OCI-LY1 (cell line): ENCODE measurements around the gene VSIG8.

Experiments used
- H2AFZ ChIP-seq: fragments of 200-600 bp; sonication (generic), shearing (Covaris generic); 2 replicates; pipeline ENCODE4 v1.6.0; 2014; ENCODE audit warnings: antibody characterized with exemption, mild to moderate bottlenecking, low read length
- H3F3A ChIP-seq: fragments of 200-600 bp; sonication (generic), shearing (Covaris generic); 2 replicates; pipeline ENCODE4 v1.6.0; 2014; ENCODE audit warnings: mild to moderate bottlenecking, antibody characterized with exemption, low read length, moderate library complexity; ENCODE audit not compliant: insufficient read depth
- H3K27ac ChIP-seq: fragments of 200-600 bp; sonication (generic); 2 replicates; pipeline ENCODE4 v1.5.1; 2014; ENCODE audit warnings: low read length, mixed run types, mild to moderate bottlenecking, low read depth; ENCODE audit not compliant: poor library complexity, severe bottlenecking
- H3K27me3 ChIP-seq: fragments of 200-600 bp; sonication (generic); 2 replicates; pipeline ENCODE4 v1.6.0; 2014; ENCODE audit warnings: antibody characterized with exemption, mild to moderate bottlenecking, low read length, moderate library complexity; ENCODE audit not compliant: insufficient read depth
- H3K36me3 ChIP-seq: fragments of 200-600 bp; sonication (generic); 2 replicates; pipeline ENCODE4 v1.6.1; 2014; ENCODE audit warnings: mild to moderate bottlenecking, antibody characterized with exemption, low read length, moderate library complexity, mixed read lengths; ENCODE audit not compliant: insufficient read depth
- H3K4me1 ChIP-seq: fragments of 200-600 bp; sonication (generic); 2 replicates; pipeline ENCODE4 v1.5.1; 2014; ENCODE audit warnings: mild to moderate bottlenecking, low read length, moderate library complexity; ENCODE audit not compliant: insufficient read depth, severe bottlenecking
- H3K4me2 ChIP-seq: fragments of 200-600 bp; sonication (generic), shearing (Covaris generic); 2 replicates; pipeline ENCODE4 v1.6.1; 2014; ENCODE audit warnings: low read length
- H3K4me3 ChIP-seq: fragments of 200-600 bp; sonication (generic); 2 replicates; pipeline ENCODE4 v1.5.1; 2014; ENCODE audit warnings: low read length, low read depth, mild to moderate bottlenecking, mixed read lengths; ENCODE audit not compliant: poor library complexity, severe bottlenecking
- H3K79me2 ChIP-seq: fragments of 200-600 bp; shearing (Covaris generic); 2 replicates; pipeline ENCODE4 v1.6.1; 2016; ENCODE audit warnings: mixed run types, low read length, mixed read lengths; ENCODE audit not compliant: insufficient read depth
- H3K9ac ChIP-seq: fragments of 200-600 bp; sonication (generic), shearing (Covaris generic); 2 replicates; pipeline ENCODE4 v1.6.1; 2014; ENCODE audit warnings: mild to moderate bottlenecking, low read length, mixed read lengths
- H3K9me2 ChIP-seq: fragments of 200-600 bp; sonication (generic), shearing (Covaris generic); 2 replicates; pipeline ENCODE4 v1.6.1; 2014; ENCODE audit warnings: low read depth, mild to moderate bottlenecking, low read length, mixed read lengths
- H3K9me3 ChIP-seq: fragments of 200-600 bp; shearing (Covaris generic); 2 replicates; pipeline ENCODE4 v1.6.1; 2014; ENCODE audit warnings: low read length, mixed read lengths
- H4K20me1 ChIP-seq: fragments of 200-600 bp; sonication (generic), shearing (Covaris generic); 2 replicates; pipeline ENCODE4 v1.6.0; 2016; ENCODE audit warnings: mild to moderate bottlenecking, low read length; ENCODE audit not compliant: insufficient read depth
- CTCF ChIP-seq: fragments of 200-600 bp; sonication (generic), shearing (Covaris generic); IDR thresholded peaks from 2 replicates; pipeline ENCODE4 v1.5.1; 2017; ENCODE audit warnings: mild to moderate bottlenecking, antibody characterized with exemption, low read length, moderate library complexity, mixed read lengths
- EZH2 ChIP-seq: fragments of 200-600 bp; sonication (generic), shearing (Covaris generic); IDR thresholded peaks from 2 replicates; pipeline ENCODE4 v1.8.0; 2017; ENCODE audit warnings: borderline replicate concordance, mixed run types, mild to moderate bottlenecking, antibody characterized with exemption, low read length, moderate library complexity, mixed read lengths

Gene VSIG8

GRCh38 chr1:159851407-159851806 lies 11.1 kb downstream of the VSIG8 start:
- H3K79me2 ChIP-seq = no peaks in the 10 kb centered on the region
- H3K9ac ChIP-seq = no peak overlapping the region
- no peaks in the 10 kb centered on the region for H4K20me1 ChIP-seq
- H3K9me2 ChIP-seq = no peaks in the 10 kb centered on the region
- H3K27ac ChIP-seq = no peak overlapping the region
- no peaks in the 10 kb centered on the region for H3F3A ChIP-seq
- no peak overlapping the region for H3K4me3 ChIP-seq
- no peaks in the 10 kb centered on the region for H3K9me3 ChIP-seq
- H3K4me2 ChIP-seq = no peak overlapping the region
- no peaks in the 10 kb centered on the region for H3K36me3 ChIP-seq
- no peak overlapping the region for H2AFZ ChIP-seq
- H3K4me1 ChIP-seq = no peaks in the 10 kb centered on the region
- 0 out of 2 replicates have a peak, but pooled peaks cover 5% of the 10 kb centered on the region for H3K27me3 ChIP-seq
- TF ChIP-seq CTCF (peak; percentile 12; the same call in 1 of the 2 replicates), EZH2 (no peak)

- no peaks in the 10 kb centered on the region for H4K20me1 ChIP-seq
These were observed 12.7 kb downstream of the VSIG8 start for GRCh38 chr1:159849626-159850366.

GRCh38 chr1:159848326-159848725 lies 14.1 kb downstream of the VSIG8 start:
- no peak for TF ChIP-seq EZH2
- TF ChIP-seq CTCF = no peak
- H4K20me1 ChIP-seq = no peaks in the 10 kb centered on the region
- no peak overlapping the region for H2AFZ ChIP-seq

More at GRCh38 chr1:159849626-159850366, 12.7 kb downstream of the VSIG8 start:
- TF ChIP-seq EZH2 = no peak
- no peak for TF ChIP-seq CTCF
- Histone ChIP-seq H2AFZ (no peak overlapping the region), H3K9ac (no peak overlapping the region), H3K79me2 (no peaks in the 10 kb centered on the region), H3F3A (no peaks in the 10 kb centered on the region), H3K9me3 (no peaks in the 10 kb centered on the region), H3K4me1 (no peaks in the 10 kb centered on the region), H3K27ac (no peak overlapping the region), H3K36me3 (no peaks in the 10 kb centered on the region), H3K4me3 (no peak overlapping the region), H3K9me2 (no peaks in the 10 kb centered on the region), H3K4me2 (no peak overlapping the region), H3K27me3 (0 out of 2 replicates have a peak, but pooled peaks cover 5% of the 10 kb centered on the region)

More at GRCh38 chr1:159848326-159848725, 14.1 kb downstream of the VSIG8 start:
- Histone ChIP-seq H3K9me2 (no peaks in the 10 kb centered on the region), H3F3A (no peaks in the 10 kb centered on the region), H3K9ac (no peak overlapping the region), H3K27me3 (0 out of 2 replicates have a peak, but pooled peaks cover 5% of the 10 kb centered on the region), H3K9me3 (no peaks in the 10 kb centered on the region), H3K36me3 (no peaks in the 10 kb centered on the region), H3K4me1 (no peaks in the 10 kb centered on the region), H3K79me2 (no peaks in the 10 kb centered on the region), H3K4me3 (no peak overlapping the region), H3K4me2 (no peak overlapping the region), H3K27ac (no peak overlapping the region)
